HG03342 (cell line): ENCODE measurements around the gene RALY.

Experiments
- ATAC-seq: cut with Tn5 transposase; IDR thresholded peaks from one replicate; pipeline ENCODE4 v1.9.1; 2021; ENCODE audit warnings: mild to moderate bottlenecking, moderate library complexity; ENCODE audit not compliant: unreplicated experiment

Gene RALY

GRCh38 chr20:33993576-33994221 lies at the start of gene RALY:
TSS of gene RALY (plus strand) at chr20:33993911. CDS start at chr20:34072075, 78,164 bp downstream.
- ATAC-seq, result peak; percentile 61

GRCh38 chr20:33944914-33945313 lies 48.8 kb upstream of the RALY start:
- no peak for ATAC-seq

GRCh38 chr20:33945391-33946081 lies 48.2 kb upstream of the RALY start:
- ATAC-seq, result no peak

GRCh38 chr20:33947709-33948295 lies 45.9 kb upstream of the RALY start:
- ATAC-seq, result no peak

GRCh38 chr20:33948480-33948879 lies 45.2 kb upstream of the RALY start:
- ATAC-seq, result no peak

GRCh38 chr20:33951171-33951570 lies 42.5 kb upstream of the RALY start:
- ATAC-seq, result no peak

GRCh38 chr20:33954504-33954903 lies 39.2 kb upstream of the RALY start:
- ATAC-seq, result no peak

- no peak for ATAC-seq
These were observed 30.0 kb upstream of the RALY start for GRCh38 chr20:33963751-33964150.

GRCh38 chr20:33964441-33964840 lies 29.3 kb upstream of the RALY start:
- ATAC-seq, result no peak

- no peak for ATAC-seq
These were observed 26.6 kb upstream of the RALY start for GRCh38 chr20:33967126-33967525.

- no peak for ATAC-seq
These were observed 24.1 kb upstream of the RALY start for GRCh38 chr20:33969563-33969962.

- no peak for ATAC-seq
These were observed 23.5 kb upstream of the RALY start for GRCh38 chr20:33970229-33970628.

GRCh38 chr20:33971147-33971975 lies 22.4 kb upstream of the RALY start:
- no peak for ATAC-seq

- no peak for ATAC-seq
These were observed 16.8 kb upstream of the RALY start for GRCh38 chr20:33976959-33977358.

GRCh38 chr20:33977535-33977934 lies 16.2 kb upstream of the RALY start:
- ATAC-seq, result no peak

- ATAC-seq, result no peak
These were observed 14.6 kb upstream of the RALY start for GRCh38 chr20:33979094-33979493.

- no peak for ATAC-seq
These were observed 12.4 kb upstream of the RALY start for GRCh38 chr20:33981347-33981746.

GRCh38 chr20:33981964-33982363 lies 11.7 kb upstream of the RALY start:
- ATAC-seq, result no peak

- no peak for ATAC-seq
These were observed 10.3 kb upstream of the RALY start for GRCh38 chr20:33983371-33983770.

GRCh38 chr20:33984182-33984719 lies 9.5 kb upstream of the RALY start:
- ATAC-seq, result no peak

- ATAC-seq, result no peak
These were observed 8.4 kb upstream of the RALY start for GRCh38 chr20:33985280-33985679.
